Aorta (tissue), 5 donors: ENCODE results near the gene APPBP2. TPM values are rescaled to one million over a fixed set of nuclear protein-coding genes. Genes with fewer than 3 reads are reported as not detected.
"Not testable (repeated sequence)": the region's sequence is repeated elsewhere in the genome, so short reads cannot be mapped to it uniquely, and the experiment has no call there.

Source experiments
- ATAC-seq: fragments of 200-7000 bp; cut with Tn5 transposase; one replicate; pipeline ENCODE4 v1.9.1; 2022; ENCODE audit warnings: moderate library complexity; ENCODE audit not compliant: low FRiP score
- DNase-seq, 2 donors: peaks; one replicate each; pipeline ENCODE4 v3.0.0-alpha.2; 2020
- H3K27ac ChIP-seq, 2 donors: one replicate each; pipeline ENCODE4 v1.5.1; 2013; ENCODE audit warnings: low read length in 2 of 2, mild to moderate bottlenecking in 2 of 2, moderate library complexity in 2 of 2, control low read depth in 1 of 2, inconsistent platforms in 1 of 2, low read depth in 1 of 2
- H3K27me3 ChIP-seq, 2 donors: one replicate each; pipeline ENCODE4 v1.6.1; 2013; ENCODE audit warnings: control low read depth in 1 of 2, low read length in 1 of 2, mild to moderate bottlenecking in 1 of 2, moderate library complexity in 1 of 2; ENCODE audit not compliant: insufficient read depth in 2 of 2, control insufficient read depth in 1 of 2
- H3K36me3 ChIP-seq, 2 donors: one replicate each; pipeline ENCODE4 v1.6.1; 2013; ENCODE audit warnings: control low read depth in 1 of 2, low read length in 1 of 2, mild to moderate bottlenecking in 1 of 2; ENCODE audit not compliant: insufficient read depth in 2 of 2, control insufficient read depth in 1 of 2
- H3K4me1 ChIP-seq, 2 donors: one replicate each; pipeline ENCODE4 v1.6.1; 2013; ENCODE audit warnings: low read length in 2 of 2, control low read depth in 1 of 2, mild to moderate bottlenecking in 1 of 2, moderate library complexity in 1 of 2; ENCODE audit not compliant: insufficient read depth in 2 of 2, control insufficient read depth in 1 of 2
- H3K4me3 ChIP-seq, 2 donors: one replicate each; pipeline ENCODE4 v1.5.1; 2013; ENCODE audit warnings: low read length in 2 of 2, control low read depth in 1 of 2, mild to moderate bottlenecking in 1 of 2
- H3K9me3 ChIP-seq: one replicate; pipeline ENCODE4 v1.6.1; 2013; ENCODE audit warnings: mild to moderate bottlenecking, low read length; ENCODE audit not compliant: control insufficient read depth
- WGBS, 2 donors: extraction: QIAGEN DNeasy Blood & Tissue Kit; methylation state at CpG; one replicate each; pipeline ENCODE4 v1.1.7; 2013; 5-methylcytosine and 5-hydroxymethylcytosine counted together
- intact Hi-C, 2 donors: fragments of 100-400 bp; cut with DNase I; formaldehyde crosslinking; loops; one replicate each; pipeline versions ENCODE4 v1.14.2 to v1.15.0; 2022
- polyA plus RNA-seq, 2 donors: library from polyadenylated mRNA; stranded (reverse); fragments of 200-250 nt; gene quantifications; one replicate each; pipeline ENCODE4 v1.2.3, GENCODE V29; 2013
- total RNA-seq, 2 donors: library from RNA; stranded (reverse); fragmentation: NEBNext Ultra II Directional; extraction: Animal tissue kit (Norgen Biotek cat#: 25700); gene quantifications; one replicate each; pipeline ENCODE4 v1.2.1, GENCODE V29; 2021
- donor health status: healthy with polysubstance abuse.
- donor health status: Bipolar disorder and iron deficiency.
- donor health status: DM: no; HTN: no; CAD: no.
- donor health status: DM: no; HTN: no; CAD: no.
- donor health status: DM: yes; HTN: yes; CAD: no.

Gene APPBP2
- total and polyA plus RNA-seq, 4 donors, result 4.5 to 49.3 (median 24.6) TPM

GRCh38 chr17:60557805-60558204, 31.8 kb upstream of the APPBP2 start:
- Histone ChIP-seq H3K36me3 (no peaks in the 10 kb centered on the region), H3K27ac (no peak overlapping the region), H3K27me3 (no peaks in the 10 kb centered on the region), H3K4me3 (no peak overlapping the region), H3K9me3 (no peaks in the 10 kb centered on the region), H3K4me1 (no peaks in the 10 kb centered on the region)
- no peak for DNase-seq
- 74 to 77% methylated on average over 2 of the region's 2 CpGs for WGBS, 2 donors
- intact Hi-C loops, result no loop called here
- ATAC-seq, result no peak

GRCh38 chr17:60555786-60556185, 29.7 kb upstream of the APPBP2 start:
- H3K27ac ChIP-seq, result no peak overlapping the region
- H3K9me3 ChIP-seq, result no peaks in the 10 kb centered on the region
- no peaks in the 10 kb centered on the region for H3K4me1 ChIP-seq
- no peaks in the 10 kb centered on the region for H3K36me3 ChIP-seq
- ATAC-seq, result no peak
- H3K27me3 ChIP-seq, result no peaks in the 10 kb centered on the region
- no peak for DNase-seq
- intact Hi-C loops, result no loop called here
- H3K4me3 ChIP-seq, result no peak overlapping the region
- 96 to 98% methylated on average over 4 of the region's 4 CpGs for WGBS, 2 donors

- no peak overlapping the region for H3K4me3 ChIP-seq
- no peaks in the 10 kb centered on the region for H3K9me3 ChIP-seq
- H3K27ac ChIP-seq, result no peak overlapping the region
- H3K4me1 ChIP-seq, result no peaks in the 10 kb centered on the region
- 44 to 49% methylated on average over 2 of the region's 2 CpGs for WGBS, 2 donors
- DNase-seq (peak in 1 of 2 donors; percentile 55), ATAC-seq (no peak)
- intact Hi-C loops, result no loop called here
- no peaks in the 10 kb centered on the region for H3K36me3 ChIP-seq
- H3K27me3 ChIP-seq, result no peaks in the 10 kb centered on the region
These were observed 28.3 kb upstream of the APPBP2 start for GRCh38 chr17:60554377-60554788.

DNA sequence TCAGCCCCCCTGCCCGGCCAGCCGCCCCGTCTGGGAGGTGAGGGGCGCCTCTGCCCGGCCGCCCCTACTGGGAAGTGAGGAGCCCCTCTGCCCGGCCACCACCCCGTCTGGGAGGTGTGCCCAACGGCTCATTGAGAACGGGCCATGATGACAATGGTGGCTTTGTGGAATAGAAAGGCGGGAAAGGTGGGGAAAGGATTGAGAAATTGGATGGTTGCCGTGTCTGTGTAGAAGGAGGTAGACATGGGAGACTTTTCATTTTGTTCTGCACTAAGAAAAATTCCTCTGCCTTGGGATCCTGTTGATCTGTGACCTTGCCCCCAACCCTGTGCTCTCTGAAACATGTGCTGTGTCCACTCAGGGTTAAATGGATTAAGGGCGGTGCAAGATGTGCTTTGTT, 26.2 kb upstream of the APPBP2 start:
- H3K36me3 ChIP-seq, H3K27me3 ChIP-seq, H3K27ac ChIP-seq, intact Hi-C loops, DNase-seq, ATAC-seq, H3K9me3 ChIP-seq, H3K4me3 ChIP-seq, H3K4me1 ChIP-seq: not testable (repeated sequence)
- 95 to 99% methylated on average over 5 to 8 of the region's 13 CpGs for WGBS, 2 donors

DNA sequence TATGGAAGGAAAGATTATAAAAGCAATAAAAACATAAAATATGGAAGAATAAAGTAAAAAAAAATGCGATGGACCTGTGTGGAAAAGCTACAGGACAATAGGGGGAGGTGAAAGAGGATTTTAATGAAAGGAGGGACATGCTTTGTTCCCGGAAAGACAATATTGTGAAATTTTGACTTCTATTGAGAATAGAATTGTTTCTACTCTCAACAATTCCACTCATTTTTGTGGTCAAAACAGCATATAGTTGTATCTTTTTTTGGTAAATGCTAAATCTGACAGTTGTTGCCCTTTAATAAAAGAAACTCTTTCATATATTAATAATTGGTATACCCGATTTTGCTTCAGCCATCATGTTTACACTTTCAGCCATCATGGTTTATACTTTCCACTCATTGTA, 22.9 kb upstream of the APPBP2 start:
- H3K4me1 ChIP-seq, result no peaks in the 10 kb centered on the region
- H3K27ac ChIP-seq, result no peak overlapping the region
- ATAC-seq (no peak), DNase-seq (no peak)
- intact Hi-C loops, result no loop called here
- H3K9me3 ChIP-seq, result no peaks in the 10 kb centered on the region
- H3K4me3 ChIP-seq, result no peak overlapping the region
- H3K27me3 ChIP-seq, result no peaks in the 10 kb centered on the region
- H3K36me3 ChIP-seq, result no peaks in the 10 kb centered on the region
- 82 to 86% methylated on average over 3 of the region's 3 CpGs for WGBS, 2 donors

DNA sequence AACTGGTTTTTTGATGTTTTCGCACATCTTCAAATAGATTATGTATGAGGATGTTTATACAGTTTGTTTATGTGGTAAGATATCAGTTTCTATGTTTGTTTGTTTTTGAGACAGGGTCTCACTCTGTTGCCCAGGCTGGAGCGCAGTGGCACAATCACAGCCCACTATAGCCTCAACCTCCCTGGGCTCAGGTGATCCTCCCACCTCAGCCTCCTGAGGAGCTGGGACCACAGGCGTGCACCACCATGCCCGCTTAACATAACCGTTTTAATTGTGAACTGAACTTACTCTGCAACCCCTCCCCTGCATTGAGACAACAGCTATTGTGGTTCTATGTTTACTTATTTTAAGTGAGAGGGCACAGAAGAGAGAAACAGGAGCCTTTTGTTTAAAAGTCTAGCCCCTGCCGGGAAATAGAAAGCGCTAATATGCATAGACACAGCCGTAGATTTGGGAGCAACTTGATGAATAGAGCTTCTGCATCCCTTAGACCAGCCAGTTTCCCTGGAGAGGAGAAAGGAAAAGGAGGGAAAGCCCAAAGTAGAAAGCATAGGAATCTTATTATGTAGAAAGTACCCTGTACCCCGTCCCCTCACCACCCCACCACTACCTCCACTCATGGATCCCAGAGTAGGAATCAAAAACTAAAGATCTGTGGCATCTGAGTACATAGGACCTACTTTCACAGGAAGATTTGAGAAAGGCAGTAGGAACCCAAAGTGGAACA, 19.6 kb upstream of the APPBP2 start:
- ATAC-seq (no peak), DNase-seq (no peak)
- H3K9me3 ChIP-seq, result no peaks in the 10 kb centered on the region
- H3K4me3 ChIP-seq, result no peak overlapping the region
- 88 to 92% methylated on average over 9 of the region's 9 CpGs for WGBS, 2 donors
- H3K27ac ChIP-seq, result no peak overlapping the region
- no peaks in the 10 kb centered on the region for H3K4me1 ChIP-seq
- intact Hi-C loops, result no loop called here
- no peaks in the 10 kb centered on the region for H3K36me3 ChIP-seq
- no peaks in the 10 kb centered on the region for H3K27me3 ChIP-seq

GRCh38 chr17:60542071-60542470, 16.0 kb upstream of the APPBP2 start:
- intact Hi-C loops, result no loop called here
- ATAC-seq (no peak), DNase-seq (no peak)
- Histone ChIP-seq H3K27ac (no peak overlapping the region), H3K9me3 (no peaks in the 10 kb centered on the region), H3K27me3 (no peaks in the 10 kb centered on the region), H3K4me1 (no peaks in the 10 kb centered on the region), H3K36me3 (no peaks in the 10 kb centered on the region), H3K4me3 (no peak overlapping the region)
- WGBS, 2 donors, result 43 to 52% methylated on average over 4 of the region's 4 CpGs

DNA sequence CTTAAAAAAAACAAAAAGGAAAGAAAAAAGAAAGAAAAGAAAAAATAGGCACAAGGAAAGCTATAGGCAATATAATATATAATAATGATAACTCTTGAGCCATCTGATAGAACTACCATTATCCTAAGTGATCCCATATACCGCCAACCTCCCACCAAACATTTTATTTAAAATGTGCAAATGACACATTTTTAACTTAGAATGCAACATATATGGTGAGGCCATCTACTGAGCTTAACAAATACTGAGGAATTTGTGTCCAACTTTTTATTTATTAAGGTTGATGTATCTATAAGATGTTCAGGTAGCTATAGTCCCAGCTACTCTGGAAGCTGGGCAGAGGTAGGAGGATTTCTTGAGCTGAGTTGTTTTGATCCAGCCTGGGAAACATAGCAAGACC, 14.4 kb upstream of the APPBP2 start:
- no peaks in the 10 kb centered on the region for H3K9me3 ChIP-seq
- 97 to 98% methylated on average over 1 of the region's 1 CpG for WGBS, 2 donors
- intact Hi-C loops, result no loop called here
- H3K27ac ChIP-seq, result no peak overlapping the region
- no peak overlapping the region for H3K4me3 ChIP-seq
- H3K27me3 ChIP-seq, result no peaks in the 10 kb centered on the region
- H3K36me3 ChIP-seq, result no peaks in the 10 kb centered on the region
- DNase-seq (no peak), ATAC-seq (no peak)
- no peaks in the 10 kb centered on the region for H3K4me1 ChIP-seq

DNA sequence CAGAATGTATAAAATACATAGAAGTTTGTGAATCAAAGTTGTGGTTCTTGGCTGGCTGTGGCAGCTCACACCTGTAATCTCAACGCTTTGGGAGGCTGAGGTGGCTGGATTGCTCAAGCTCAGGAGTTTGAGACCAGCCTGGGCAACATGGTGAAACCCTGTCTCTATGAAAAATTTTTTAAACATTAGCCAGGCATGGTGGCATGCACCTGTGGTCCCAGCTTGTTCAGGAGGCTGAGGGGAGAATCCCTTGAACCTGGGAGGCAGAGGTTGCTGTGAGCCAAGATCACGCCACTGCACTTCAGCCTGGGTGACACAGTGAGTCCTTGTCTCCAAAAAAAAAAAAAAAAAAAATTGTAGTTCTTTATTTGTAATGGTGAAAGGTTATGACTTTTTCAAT, 13.8 kb upstream of the APPBP2 start:
- H3K27me3 ChIP-seq, result no peaks in the 10 kb centered on the region
- ATAC-seq (no peak), DNase-seq (no peak)
- H3K9me3 ChIP-seq, result no peaks in the 10 kb centered on the region
- 86 to 87% methylated on average over 2 of the region's 2 CpGs for WGBS, 2 donors
- no peak overlapping the region for H3K27ac ChIP-seq
- no peaks in the 10 kb centered on the region for H3K4me1 ChIP-seq
- intact Hi-C loops, result no loop called here
- H3K36me3 ChIP-seq, result no peaks in the 10 kb centered on the region
- H3K4me3 ChIP-seq, result no peak overlapping the region
